H9 (cell line): Measurements from ENCODE around the gene VAV1. TPM values are rescaled to one million over a fixed set of nuclear protein-coding genes. Genes with fewer than 3 reads are reported as not detected.

Experiments
- DNase-seq: peaks from one replicate; pipeline ENCODE4 v3.0.0-alpha.2; 2017
- H2AFZ ChIP-seq: one replicate; pipeline ENCODE4 v1.6.1; 2013; ENCODE audit warnings: mild to moderate bottlenecking, low read length, control low read depth, moderate library complexity
- H2AK5ac ChIP-seq: 2 replicates; pipeline ENCODE4 v1.6.1; 2013; ENCODE audit warnings: low read length, control low read depth, mixed read lengths; ENCODE audit not compliant: insufficient read length
- H2BK120ac ChIP-seq: one replicate; pipeline ENCODE4 v1.6.1; 2013; ENCODE audit warnings: low read depth, mild to moderate bottlenecking, low read length, control low read depth, inconsistent platforms; ENCODE audit not compliant: poor library complexity, severe bottlenecking
- H2BK12ac ChIP-seq: 2 replicates; pipeline ENCODE4 v1.6.1; 2013; ENCODE audit warnings: low read length, control low read depth, mixed read lengths, low read depth; ENCODE audit not compliant: insufficient read length
- H2BK15ac ChIP-seq: 2 replicates; pipeline ENCODE4 v1.6.1; 2013; ENCODE audit warnings: low read depth, low read length, control low read depth
- H2BK20ac ChIP-seq: one replicate; pipeline ENCODE4 v1.6.1; 2013; ENCODE audit warnings: low read depth, mild to moderate bottlenecking, low read length, control low read depth, inconsistent platforms; ENCODE audit not compliant: poor library complexity, severe bottlenecking
- H2BK5ac ChIP-seq: 2 replicates; pipeline ENCODE4 v1.6.1; 2013; ENCODE audit warnings: low read length, control low read depth, mixed read lengths; ENCODE audit not compliant: insufficient read length
- H3K14ac ChIP-seq: 2 replicates; pipeline ENCODE4 v1.6.1; 2013; ENCODE audit warnings: low read length, control low read depth; ENCODE audit not compliant: insufficient read depth
- H3K18ac ChIP-seq: 2 replicates; pipeline ENCODE4 v1.6.1; 2013; ENCODE audit warnings: low read depth, mild to moderate bottlenecking, mixed read lengths, low read length, control low read depth; ENCODE audit not compliant: insufficient read length
- H3K23ac ChIP-seq: 2 replicates; pipeline ENCODE4 v1.6.1; 2013; ENCODE audit warnings: low read length, control low read depth, mixed read lengths, low read depth; ENCODE audit not compliant: insufficient read length
- H3K23me2 ChIP-seq: 2 replicates; pipeline ENCODE4 v1.6.1; 2013; ENCODE audit warnings: low read depth, mild to moderate bottlenecking, mixed read lengths, low read length, control low read depth; ENCODE audit not compliant: insufficient read length, poor library complexity, severe bottlenecking
- H3K27ac ChIP-seq: 2 replicates; pipeline ENCODE4 v1.5.1; 2013; ENCODE audit warnings: low read length, control low read depth, mixed read lengths, low read depth; ENCODE audit not compliant: insufficient read length
- H3K27me3 ChIP-seq: 2 replicates; pipeline ENCODE4 v1.6.1; 2013; ENCODE audit warnings: low read length, control low read depth, inconsistent platforms; ENCODE audit not compliant: insufficient read depth
- H3K4ac ChIP-seq: 2 replicates; pipeline ENCODE4 v1.6.1; 2013; ENCODE audit warnings: low read depth, mild to moderate bottlenecking, control low read depth, inconsistent platforms, low read length, moderate library complexity
- H3K4me1 ChIP-seq: 2 replicates; pipeline ENCODE4 v1.6.1; 2013; ENCODE audit warnings: low read length, control low read depth, inconsistent platforms; ENCODE audit not compliant: insufficient read depth
- H3K4me2 ChIP-seq: 2 replicates; pipeline ENCODE4 v1.6.1; 2013; ENCODE audit warnings: low read length, control low read depth, mixed read lengths; ENCODE audit not compliant: insufficient read length, insufficient read depth
- H3K56ac ChIP-seq: 2 replicates; pipeline ENCODE4 v1.6.1; 2013; ENCODE audit warnings: low read depth, mild to moderate bottlenecking, mixed read lengths, low read length, control low read depth; ENCODE audit not compliant: insufficient read length
- H3K79me1 ChIP-seq: 2 replicates; pipeline ENCODE4 v1.6.1; 2013; ENCODE audit warnings: low read depth, mild to moderate bottlenecking, moderate library complexity, low read length, control low read depth, inconsistent platforms; ENCODE audit not compliant: insufficient read depth, poor library complexity, severe bottlenecking
- H3K79me2 ChIP-seq: 2 replicates; pipeline ENCODE4 v1.6.1; 2013; ENCODE audit warnings: low read length, control low read depth, inconsistent platforms; ENCODE audit not compliant: insufficient read depth
- H3K9ac ChIP-seq: 2 replicates; pipeline ENCODE4 v1.6.1; 2013; ENCODE audit warnings: low read length, control low read depth, mixed read lengths; ENCODE audit not compliant: insufficient read length; ENCODE audit errors: extremely low read depth
- H3K9me3 ChIP-seq: one replicate; pipeline ENCODE4 v1.6.1; 2013; ENCODE audit warnings: low read depth, low read length, inconsistent platforms; ENCODE audit not compliant: control insufficient read depth
- H3T11ph ChIP-seq: one replicate; pipeline ENCODE4 v1.6.1; 2013; ENCODE audit warnings: mild to moderate bottlenecking, low read length, control low read depth, inconsistent platforms
- H4K20me1 ChIP-seq: one replicate; pipeline ENCODE4 v1.6.1; 2013; ENCODE audit not compliant: control insufficient read depth, insufficient read length, insufficient read depth
- H4K5ac ChIP-seq: 2 replicates; pipeline ENCODE4 v1.6.1; 2013; ENCODE audit warnings: low read depth, mild to moderate bottlenecking, mixed read lengths, low read length, control low read depth; ENCODE audit not compliant: insufficient read length
- H4K8ac ChIP-seq: replicated peaks from 2 replicates; pipeline ENCODE4 v1.6.1; 2013; ENCODE audit warnings: low read length, control low read depth, mixed read lengths, low read depth; ENCODE audit not compliant: insufficient read length
- H4K91ac ChIP-seq: 2 replicates; pipeline ENCODE4 v1.6.1; 2013; ENCODE audit warnings: low read depth, mild to moderate bottlenecking, moderate library complexity, mixed read lengths, low read length, control low read depth; ENCODE audit not compliant: insufficient read length
- H3K27ac Mint-ChIP-seq, 3 experiments: 2 replicates in 2 of 3; 3 replicates in 1 of 3; pipeline ENCODE4 v1.8.0; 2020 to 2021; ENCODE audit warnings: mixed read lengths in 3 of 3, mild to moderate bottlenecking in 1 of 3, moderate library complexity in 1 of 3
- H3K27me3 Mint-ChIP-seq: 2 replicates; pipeline ENCODE4 v1.8.0; 2021; ENCODE audit warnings: low read depth, mild to moderate bottlenecking, moderate library complexity, mixed read lengths
- H3K36me3 Mint-ChIP-seq, 3 experiments: 2 replicates in 2 of 3; 3 replicates in 1 of 3; pipeline ENCODE4 v1.8.0; 2020 to 2021; ENCODE audit warnings: low read depth in 3 of 3, mixed read lengths in 3 of 3; ENCODE audit not compliant: insufficient read depth in 1 of 3
- H3K4me1 Mint-ChIP-seq, 2 experiments: 2 replicates each; pipeline ENCODE4 v1.8.0; 2020; ENCODE audit warnings: mixed read lengths in 2 of 2
- H3K4me3 Mint-ChIP-seq, 2 experiments: 2 replicates in 1 of 2; 3 replicates in 1 of 2; pipeline ENCODE4 v1.8.0; 2020 to 2021; ENCODE audit warnings: mild to moderate bottlenecking in 2 of 2, mixed read lengths in 2 of 2, moderate library complexity in 1 of 2
- H3K9me3 Mint-ChIP-seq, 2 experiments: 2 replicates in 1 of 2; 3 replicates in 1 of 2; pipeline ENCODE4 v1.8.0; 2020; ENCODE audit warnings: mild to moderate bottlenecking in 2 of 2, mixed read lengths in 2 of 2, moderate library complexity in 1 of 2
- WGBS: extraction: QIAGEN DNeasy Blood & Tissue Kit; methylation state at CpG from one replicate; pipeline ENCODE4 v1.1.7; 2013; ENCODE audit warnings: missing lambda C conversion rate, low lambda C conversion rate, mixed read lengths; ENCODE audit not compliant: insufficient read length; ENCODE audit errors: extremely low coverage; 5-methylcytosine and 5-hydroxymethylcytosine counted together
- total RNA-seq: library from RNA; stranded (reverse); gene quantifications from 2 replicates; pipeline ENCODE4 v1.2.1, GENCODE V29; 2021
- TF ChIP-seq, protein P1 (sequence below): fragments of 200-600 bp; sonication (generic); conservative IDR thresholded peaks from 3 replicates; pipeline ENCODE4 v1.8.0; 2021; ENCODE audit warnings: antibody characterized with exemption, mild to moderate bottlenecking

The VAV1 gene
- total RNA-seq, 1 experiment from 2014 or later, result 0.90 TPM

DNA sequence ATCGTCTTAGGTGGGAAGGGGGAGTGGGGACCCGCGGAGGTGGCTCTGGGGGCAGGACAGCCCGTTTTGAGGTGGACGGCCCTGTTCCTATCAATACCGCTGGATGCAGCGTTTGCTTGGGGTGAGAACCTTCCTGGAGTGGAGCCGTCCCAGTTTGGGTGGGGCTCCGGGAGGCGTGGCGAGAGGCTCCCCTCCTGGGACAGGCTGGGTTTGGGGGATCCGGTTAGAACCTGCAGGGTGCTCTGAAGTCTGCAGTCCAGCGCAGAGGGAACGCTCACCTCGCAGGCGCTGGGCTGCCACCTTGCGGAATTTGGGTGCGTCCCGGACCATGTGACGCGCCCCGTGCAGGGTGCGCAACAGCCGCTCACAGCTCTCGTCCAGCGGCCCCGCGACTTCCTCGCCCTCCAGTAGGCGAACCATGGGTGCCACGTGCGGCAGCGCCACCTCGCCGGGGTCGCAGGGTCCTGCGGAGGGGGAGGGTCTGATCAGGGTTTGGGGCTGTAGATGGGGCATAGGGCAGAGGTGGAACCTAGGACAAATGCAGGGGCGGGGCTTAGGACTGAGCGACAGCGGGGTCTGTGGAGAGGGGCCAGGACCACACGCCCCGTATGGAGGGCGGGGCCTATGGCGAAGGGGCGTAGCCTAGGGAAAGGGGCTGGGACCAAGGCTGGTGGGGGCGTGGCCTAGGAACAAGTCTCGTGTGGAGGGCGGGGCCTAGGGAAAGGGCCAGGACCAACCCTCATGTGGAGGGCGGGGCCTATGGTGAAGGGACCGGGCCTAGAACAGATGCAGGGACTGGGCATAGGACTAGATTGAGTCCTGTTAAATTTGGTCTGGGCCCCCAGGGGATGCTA, 19.1 kb upstream of the VAV1 start:
- H3K27ac ChIP-seq, result peak overlapping the region; percentile 14
- no peak overlapping the region for H4K91ac ChIP-seq

More for the DNA sequence above, 19.1 kb upstream of the VAV1 start:
- H2BK120ac ChIP-seq, result no peak overlapping the region
- Mint-ChIP-seq H3K27ac (peak overlapping the region; percentile 89 to 97 (median 96)), H3K4me3 (peak overlapping the region; percentile 68 to 86), H3K36me3 (peaks cover 19 to 48% (median 43%) of the 10 kb centered on the region in 3 experiments), H3K27me3 (no peaks in the 10 kb centered on the region), H3K9me3 (no peaks in the 10 kb centered on the region), H3K4me1 (peaks cover 5% of the 10 kb centered on the region in 2 experiments; a peak in 2 of 4 replicates)
- peaks cover 4% of the 10 kb centered on the region for H3K23me2 ChIP-seq
- no peak overlapping the region for H2BK5ac ChIP-seq
- no peak overlapping the region for H3K23ac ChIP-seq
- H3K79me1 ChIP-seq, result no peaks in the 10 kb centered on the region
- H3K18ac ChIP-seq, result peak overlapping the region; percentile 33
- H3K4me1 ChIP-seq, result no peaks in the 10 kb centered on the region; the same call in 1 of the 2 replicates
- no peak overlapping the region for H2AFZ ChIP-seq
- H2BK12ac ChIP-seq, result no peak overlapping the region
- H3K9me3 ChIP-seq, result no peaks in the 10 kb centered on the region
- no peak overlapping the region for H2BK20ac ChIP-seq
- no peak overlapping the region for H2AK5ac ChIP-seq
- H3K9ac ChIP-seq, result no peak overlapping the region
- no peak overlapping the region for H3K4ac ChIP-seq
- H3T11ph ChIP-seq, result no peak overlapping the region
- no peak overlapping the region for H4K8ac ChIP-seq
- H3K14ac ChIP-seq, result peak overlapping the region; percentile 66
- H4K5ac ChIP-seq, result no peak overlapping the region
- no peaks in the 10 kb centered on the region for H3K79me2 ChIP-seq
- no peak overlapping the region for H3K56ac ChIP-seq
- TF ChIP-seq, protein P1, sequence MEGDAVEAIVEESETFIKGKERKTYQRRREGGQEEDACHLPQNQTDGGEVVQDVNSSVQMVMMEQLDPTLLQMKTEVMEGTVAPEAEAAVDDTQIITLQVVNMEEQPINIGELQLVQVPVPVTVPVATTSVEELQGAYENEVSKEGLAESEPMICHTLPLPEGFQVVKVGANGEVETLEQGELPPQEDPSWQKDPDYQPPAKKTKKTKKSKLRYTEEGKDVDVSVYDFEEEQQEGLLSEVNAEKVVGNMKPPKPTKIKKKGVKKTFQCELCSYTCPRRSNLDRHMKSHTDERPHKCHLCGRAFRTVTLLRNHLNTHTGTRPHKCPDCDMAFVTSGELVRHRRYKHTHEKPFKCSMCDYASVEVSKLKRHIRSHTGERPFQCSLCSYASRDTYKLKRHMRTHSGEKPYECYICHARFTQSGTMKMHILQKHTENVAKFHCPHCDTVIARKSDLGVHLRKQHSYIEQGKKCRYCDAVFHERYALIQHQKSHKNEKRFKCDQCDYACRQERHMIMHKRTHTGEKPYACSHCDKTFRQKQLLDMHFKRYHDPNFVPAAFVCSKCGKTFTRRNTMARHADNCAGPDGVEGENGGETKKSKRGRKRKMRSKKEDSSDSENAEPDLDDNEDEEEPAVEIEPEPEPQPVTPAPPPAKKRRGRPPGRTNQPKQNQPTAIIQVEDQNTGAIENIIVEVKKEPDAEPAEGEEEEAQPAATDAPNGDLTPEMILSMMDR, result peak; percentile 53
- no CpG with 5 or more reads among the region's 50 CpGs for WGBS
- peak overlapping the region; percentile 57 for H3K4me2 ChIP-seq
- H2BK15ac ChIP-seq, result no peak overlapping the region
- peak; percentile 98 for DNase-seq
- H4K20me1 ChIP-seq, result no peaks in the 10 kb centered on the region
- H3K27me3 ChIP-seq, result no peaks in the 10 kb centered on the region; the same call in 1 of the 2 replicates
